GM21360 (cell line): Measurements from ENCODE around the gene C16orf78.

ENCODE experiments used
- ATAC-seq: cut with Tn5 transposase; IDR thresholded peaks from one replicate; pipeline ENCODE4 v1.9.1; 2021; ENCODE audit warnings: mild to moderate bottlenecking, moderate library complexity; ENCODE audit not compliant: unreplicated experiment

The C16orf78 gene

GRCh38 chr16:49378816-49379215, 5.2 kb downstream of the C16orf78 start:
- no peak for ATAC-seq

GRCh38 chr16:49382916-49383315, 9.3 kb downstream of the C16orf78 start:
- no peak for ATAC-seq

GRCh38 chr16:49395021-49395420, 21.4 kb downstream of the C16orf78 start:
- ATAC-seq, result no peak

GRCh38 chr16:49396206-49396720, 22.7 kb downstream of the C16orf78 start:
- no peak for ATAC-seq

GRCh38 chr16:49398761-49399160, 25.2 kb downstream of the C16orf78 start:
- ATAC-seq, result no peak

GRCh38 chr16:49399594-49400364, 26.2 kb downstream of the C16orf78 start:
- ATAC-seq, result peak; percentile 98

- ATAC-seq, result no peak
These were observed 27.0 kb downstream of the C16orf78 start for GRCh38 chr16:49400611-49401010.

- ATAC-seq, result no peak
These were observed 31.5 kb downstream of the C16orf78 start for GRCh38 chr16:49405123-49405522.

- ATAC-seq, result no peak
These were observed 31.9 kb downstream of the C16orf78 start for GRCh38 chr16:49405530-49405929.

GRCh38 chr16:49407873-49408550, 34.4 kb downstream of the C16orf78 start:
- peak; percentile 86 for ATAC-seq

- ATAC-seq, result no peak
These were observed 35.5 kb downstream of the C16orf78 start for GRCh38 chr16:49409121-49409520.

GRCh38 chr16:49410226-49410625, 36.6 kb downstream of the C16orf78 start:
- ATAC-seq, result no peak

- no peak for ATAC-seq
These were observed 37.7 kb downstream of the C16orf78 start for GRCh38 chr16:49411121-49411970.

GRCh38 chr16:49414671-49415070, 41.1 kb downstream of the C16orf78 start:
- ATAC-seq, result no peak

- ATAC-seq, result no peak
These were observed 41.5 kb downstream of the C16orf78 start for GRCh38 chr16:49415083-49415482.

- no peak for ATAC-seq
These were observed 42.5 kb downstream of the C16orf78 start for GRCh38 chr16:49416001-49416675.

- ATAC-seq, result no peak
These were observed 43.8 kb downstream of the C16orf78 start for GRCh38 chr16:49417354-49417753.

- ATAC-seq, result no peak
These were observed 45.4 kb downstream of the C16orf78 start for GRCh38 chr16:49419006-49419405.

GRCh38 chr16:49419862-49420261, 46.3 kb downstream of the C16orf78 start:
- ATAC-seq, result no peak

- no peak for ATAC-seq
These were observed 49.3 kb downstream of the C16orf78 start for GRCh38 chr16:49422896-49423295.

- ATAC-seq, result no peak
These were observed 51.4 kb downstream of the C16orf78 start for GRCh38 chr16:49424961-49425360.
